GM12878 (cell line): ENCODE data around the gene IGSF6. TPM values are rescaled to one million over a fixed set of nuclear protein-coding genes. Genes with fewer than 3 reads are reported as not detected.

ENCODE experiments used
- ASH2L ChIP-seq: fragments of 300-600, 200-600 bp; sonication (generic); IDR thresholded peaks from 2 replicates; pipeline ENCODE4 v1.6.1; 2017; ENCODE audit warnings: low read depth, mild to moderate bottlenecking, borderline replicate concordance
- BCL11A ChIP-seq: IDR thresholded peaks from 2 replicates; pipeline ENCODE4 v1.6.1; 2011; ENCODE audit warnings: low read depth, low read length
- BHLHE40 ChIP-seq, 2 experiments: fragments of 450-650 bp in 1 of 2; IDR thresholded peaks; 2 replicates each; pipeline ENCODE4 v1.6.1; 2011 to 2017; ENCODE audit warnings: low read depth in 2 of 2, borderline replicate concordance in 1 of 2, improper control_type of control experiment in 1 of 2, low read length in 1 of 2, mild to moderate bottlenecking in 1 of 2
- BRCA1 ChIP-seq: IDR thresholded peaks from 2 replicates; pipeline ENCODE4 v1.6.1; 2011; ENCODE audit warnings: low read depth, low read length, improper control_type of control experiment
- CBFB ChIP-seq: IDR thresholded peaks from 2 replicates; pipeline ENCODE4 v1.6.1; 2016; ENCODE audit warnings: antibody characterized with exemption, low read depth
- CBX3 ChIP-seq: fragments of 200-600 bp; sonication (generic); IDR thresholded peaks from 2 replicates; pipeline ENCODE4 v1.6.1; 2016; ENCODE audit warnings: low read depth, borderline replicate concordance
- CBX5 ChIP-seq: sonication (generic); IDR thresholded peaks from 2 replicates; pipeline ENCODE4 v1.6.1; 2016; ENCODE audit warnings: low read depth, moderate library complexity, mild to moderate bottlenecking, inconsistent platforms
- CEBPB ChIP-seq, 2 experiments: fragments of 150-350 bp in 1 of 2; IDR thresholded peaks; 2 replicates each; pipeline ENCODE4 v1.6.1; 2012 to 2014; ENCODE audit warnings: low read depth in 2 of 2, low read length in 2 of 2, borderline replicate concordance in 1 of 2, inconsistent platforms in 1 of 2
- CREB1 ChIP-seq: IDR thresholded peaks from 2 replicates; pipeline ENCODE4 v1.6.1; 2012; ENCODE audit warnings: low read depth, mild to moderate bottlenecking, inconsistent platforms
- CTCF ChIP-seq, 3 experiments: IDR thresholded peaks in 2 of 3; conservative IDR thresholded peaks in 1 of 3; 2 replicates each; pipeline ENCODE4 v1.5.1; 2011; ENCODE audit warnings: low read depth in 3 of 3, low read length in 3 of 3, mild to moderate bottlenecking in 3 of 3, control low read depth in 2 of 3, moderate library complexity in 2 of 3, inconsistent platforms in 1 of 3, mixed read lengths in 1 of 3; ENCODE audit not compliant: control insufficient read depth in 2 of 3, insufficient read depth in 1 of 3; ENCODE audit errors: extremely low read depth in 1 of 3
- EED ChIP-seq: sonication (generic); IDR thresholded peaks from 2 replicates; pipeline ENCODE4 v1.6.1; 2016; ENCODE audit warnings: antibody characterized with exemption, low read depth
- GABPA ChIP-seq: IDR thresholded peaks from 2 replicates; pipeline ENCODE4 v1.6.1; 2014; ENCODE audit warnings: antibody characterized with exemption, low read depth, mild to moderate bottlenecking, inconsistent platforms
- IRF5 ChIP-seq: fragments of 450-650 bp; IDR thresholded peaks from 2 replicates; pipeline ENCODE4 v1.6.1; 2017; ENCODE audit warnings: borderline replicate concordance
- MXI1 ChIP-seq: fragments of 150-350 bp; IDR thresholded peaks from 2 replicates; pipeline ENCODE4 v1.6.1; 2011; ENCODE audit warnings: low read depth, mild to moderate bottlenecking, inconsistent platforms, low read length, improper control_type of control experiment
- NFYA ChIP-seq: IDR thresholded peaks from 2 replicates; pipeline ENCODE4 v1.6.1; 2011; ENCODE audit warnings: low read depth, mild to moderate bottlenecking, low read length, improper control_type of control experiment, borderline replicate concordance
- NFYB ChIP-seq: IDR thresholded peaks from 2 replicates; pipeline ENCODE4 v1.6.1; 2011; ENCODE audit warnings: low read depth, mild to moderate bottlenecking, low read length, improper control_type of control experiment, moderate library complexity; ENCODE audit not compliant: insufficient read depth
- PKNOX1 ChIP-seq: fragments of 450-650 bp; IDR thresholded peaks from 2 replicates; pipeline ENCODE4 v1.6.1; 2016; ENCODE audit warnings: mild to moderate bottlenecking
- SP1 ChIP-seq: IDR thresholded peaks from one replicate; pipeline ENCODE4 v1.6.1; 2011; ENCODE audit warnings: low read depth, low read length
- STAT3 ChIP-seq: IDR thresholded peaks from 2 replicates; pipeline ENCODE4 v1.6.1; 2011; ENCODE audit warnings: low read depth, low read length, improper control_type of control experiment
- TCF3 ChIP-seq: IDR thresholded peaks from 2 replicates; pipeline ENCODE4 v1.6.1; 2012; ENCODE audit warnings: low read depth, mild to moderate bottlenecking, low read length, borderline replicate concordance; ENCODE audit not compliant: insufficient read depth
- ZNF207 ChIP-seq: fragments of 450-650 bp; IDR thresholded peaks from 2 replicates; pipeline ENCODE4 v1.6.1; 2014; ENCODE audit warnings: antibody characterized with exemption, mild to moderate bottlenecking, borderline replicate concordance
- ZSCAN29 ChIP-seq: fragments of 450-650 bp; IDR thresholded peaks from 2 replicates; pipeline ENCODE4 v1.6.1; 2017; ENCODE audit warnings: mild to moderate bottlenecking, moderate library complexity
- polyA plus RNA-seq, 11 experiments: library from polyadenylated mRNA; depleted of rRNA in 4 of 11; unstranded in 6 of 11; stranded (reverse) in 5 of 11; fragments of >200 nt; fragmentation: Nextera tagmentation in 4 of 11; fragmentation: Illumina TruSeq in 1 of 11; extraction: Ambion mirVana in 4 of 11; extraction: Trizol in 1 of 11; gene quantifications; 1 replicate in 1 of 11; 2 replicates in 10 of 11; pipeline versions ENCODE4 v1.2.1 to v1.2.3, GENCODE V29; 2011 to 2016; ENCODE audit warnings: inconsistent platforms in 2 of 11, missing spikeins in 2 of 11, low read depth in 1 of 11
- total RNA-seq, 4 experiments: library from RNA; depleted of rRNA in 3 of 4; stranded (reverse); fragments of >200 nt in 3 of 4; fragmentation: Illumina TruSeq in 1 of 4; extraction: Trizol in 1 of 4; gene quantifications; 2 replicates each; pipeline versions ENCODE4 v1.2.1 to v1.2.3, GENCODE V29; 2013 to 2021

Gene IGSF6
- total and polyA plus RNA-seq, 10 of the 15 experiments (the other 5 are each of a cell fraction or from before 2014, with no cell fraction given): 0.32 to 1.2 (median 0.72) TPM

GRCh38 chr16:21599122-21600030 is 53.0 kb downstream of the IGSF6 start, which contains the start of gene METTL9 (continued):
- TF ChIP-seq STAT3 (no peak), SP1 (peak; percentile 86), BCL11A (no peak), ZSCAN29 (peak; percentile 50; the same call in 1 of the 2 replicates), IRF5 (no peak), ZNF207 (peak; percentile 96), PKNOX1 (peak; percentile 67), BRCA1 (no peak), CBFB (peak; percentile 81), MXI1 (peak; percentile 35; the same call in 1 of the 2 replicates), TCF3 (peak; percentile 85), ASH2L (peak; percentile 61; the same call in 1 of the 2 replicates), CREB1 (peak; percentile 90), NFYB (peak; percentile 60), GABPA (peak; percentile 95), EED (no peak), CBX3 (no peak), BHLHE40 (IDR thresholded peaks at IDR 0.05; ENCODE audit: borderline replicate concordance in 1 of 2, low read depth in 2 of 2, low read length in 1 of 2) (peak in 1 of 2 experiments; percentile 70; a peak in 3 of 4 replicates), CEBPB (IDR thresholded peaks at IDR 0.05; ENCODE audit: borderline replicate concordance in 1 of 2, low read depth in 2 of 2, low read length in 2 of 2) (peak in 1 of 2 experiments; percentile 4; a peak in 1 of 4 replicates), CBX5 (peak; percentile 92; the same call in 1 of the 2 replicates), CTCF (IDR thresholded peaks at IDR 0.05 in 2 of 3, conservative IDR thresholded peaks at IDR 0.05 in 1 of 3; ENCODE audit: control insufficient read depth in 2 of 3, extremely low read depth in 1 of 3, insufficient read depth in 1 of 3, low read depth in 3 of 3, low read length in 3 of 3) (peak in 1 of 3 experiments; percentile 4; a peak in 1 of 6 replicates), NFYA (no peak)
- TF ChIP-seq, all 136 proteins: peak for 81
